HCT116 (cell line): ENCODE data around the gene DCHS2. TPM values are rescaled to one million over a fixed set of nuclear protein-coding genes. Genes with fewer than 3 reads are reported as not detected.

Experiments used
- ATAC-seq: fragments of 200-7000 bp; cut with Tn5 transposase; 2 replicates; pipeline ENCODE4 v1.9.1; 2020; ENCODE audit warnings: mild to moderate bottlenecking, moderate library complexity
- BruUV-seq: library from RNA; stranded (reverse); fragments of 400-500 nt; replicated peaks from 2 replicates; lab custom pipeline; 2021; lab: Mats Ljungman, UMichigan
- CTCF ChIA-PET: fragments of 300-600 bp; sonication (Branson Sonifier 250); formaldehyde crosslinking; loops from one replicate; lab custom pipeline; 2021; ENCODE audit warnings: antibody characterized with exemption; lab: Charles Lee
- POLR2A ChIA-PET: fragments of 300-600, 350-600 bp; sonication (Branson Sonifier 250); formaldehyde crosslinking; loops from one replicate; lab custom pipeline; 2021; ENCODE audit warnings: antibody characterized with exemption; lab: Charles Lee
- RAD21 ChIA-PET, 2 experiments: fragments of 300-600 bp; sonication (Branson Sonifier 250); formaldehyde crosslinking; loops; one replicate each; lab custom pipeline; 2023; ENCODE audit warnings: low total read pairs in 2 of 2; ENCODE audit not compliant: uncharacterized antibody in 2 of 2, unreplicated experiment in 2 of 2, low non-redundant PET in 1 of 2; lab: Charles Lee
- DNase-seq: peaks from one replicate; pipeline ENCODE4 v3.0.0-alpha.2; 2010; ENCODE audit warnings: low read depth, low spot score
- H2AFZ ChIP-seq: fragments of 200-600 bp; shearing (Covaris generic), sonication (generic); 2 replicates; pipeline ENCODE4 v1.6.1; 2017; ENCODE audit warnings: low read depth, mixed run types, mixed read lengths, antibody characterized with exemption, low read length; ENCODE audit not compliant: poor library complexity, severe bottlenecking
- H3K27ac ChIP-seq: 2 replicates; pipeline ENCODE4 v1.5.1; 2012; ENCODE audit warnings: low read depth, low read length
- H3K27me3 ChIP-seq: fragments of 200-600 bp; sonication (generic); 2 replicates; pipeline ENCODE4 v1.6.1; 2016; ENCODE audit warnings: mixed run types, low read length, mixed read lengths; ENCODE audit not compliant: insufficient read depth
- H3K36me3 ChIP-seq, 2 experiments: fragments of 200-500 bp in 1 of 2; fragments of 200-600 bp in 1 of 2; sonication (Bioruptor generic) in 1 of 2; sonication (generic) in 1 of 2; 2 replicates each; pipeline versions ENCODE4 v1.5.1 to v1.6.1; 2014 to 2016; ENCODE audit warnings: low read length in 2 of 2, inconsistent platforms in 1 of 2, mixed read lengths in 1 of 2, mixed run types in 1 of 2; ENCODE audit not compliant: insufficient read depth in 2 of 2, control insufficient read depth in 1 of 2
- H3K4me1 ChIP-seq, 2 experiments: fragments of 200-600 bp in 1 of 2; sonication (generic) in 1 of 2; 2 replicates each; pipeline versions ENCODE4 v1.5.1 to v1.6.1; 2012 to 2017; ENCODE audit warnings: low read length in 2 of 2, inconsistent platforms in 1 of 2, mild to moderate bottlenecking in 1 of 2, mixed read lengths in 1 of 2, mixed run types in 1 of 2, moderate library complexity in 1 of 2; ENCODE audit not compliant: insufficient read depth in 2 of 2, control insufficient read depth in 1 of 2
- H3K4me2 ChIP-seq: fragments of 200-600 bp; sonication (generic); 2 replicates; pipeline ENCODE4 v1.6.1; 2017; ENCODE audit warnings: mixed run types, low read length, mixed read lengths
- H3K4me3 ChIP-seq, 2 experiments: fragments of 200-600 bp in 1 of 2; sonication (generic) in 1 of 2; replicated peaks in 1 of 2; 2 replicates each; pipeline ENCODE4 v1.5.1; 2011 to 2016; ENCODE audit warnings: low read length in 2 of 2, control low read depth in 1 of 2, low read depth in 1 of 2, mild to moderate bottlenecking in 1 of 2, mixed read lengths in 1 of 2, mixed run types in 1 of 2
- H3K79me2 ChIP-seq: fragments of 200-600 bp; sonication (generic); 2 replicates; pipeline ENCODE4 v1.6.1; 2017; ENCODE audit warnings: mild to moderate bottlenecking, mixed run types, low read length, moderate library complexity, mixed read lengths; ENCODE audit not compliant: insufficient read depth
- H3K9ac ChIP-seq: fragments of 200-600 bp; sonication (generic); 2 replicates; pipeline ENCODE4 v1.6.1; 2016; ENCODE audit warnings: low read length, mixed read lengths
- H3K9me2 ChIP-seq: fragments of 200-600 bp; sonication (generic), shearing (Covaris generic); 2 replicates; pipeline ENCODE4 v1.6.1; 2017; ENCODE audit warnings: mixed run types, mild to moderate bottlenecking, moderate library complexity; ENCODE audit not compliant: insufficient read depth
- H3K9me3 ChIP-seq, 2 experiments: fragments of 200-500 bp in 1 of 2; fragments of 200-600 bp in 1 of 2; sonication (Bioruptor generic) in 1 of 2; sonication (generic) in 1 of 2; 2 replicates each; pipeline ENCODE4 v1.6.1; 2014 to 2017; ENCODE audit warnings: low read length in 2 of 2, mixed read lengths in 2 of 2, inconsistent platforms in 1 of 2, low read depth in 1 of 2, mild to moderate bottlenecking in 1 of 2, mixed run types in 1 of 2, moderate library complexity in 1 of 2; ENCODE audit not compliant: control insufficient read depth in 1 of 2, insufficient read depth in 1 of 2
- H4K20me1 ChIP-seq: fragments of 200-600 bp; sonication (generic), shearing (Covaris generic); 2 replicates; pipeline ENCODE4 v1.6.1; 2017; ENCODE audit warnings: mixed run types, mild to moderate bottlenecking, moderate library complexity; ENCODE audit not compliant: insufficient read depth
- CBX3 ChIP-seq: IDR thresholded peaks from 2 replicates; pipeline ENCODE4 v1.6.1; 2012; ENCODE audit warnings: low read depth
- RAD21 ChIP-seq: IDR thresholded peaks from 2 replicates; pipeline ENCODE4 v1.6.1; 2012; ENCODE audit warnings: low read depth, mild to moderate bottlenecking
- TCF7L2 ChIP-seq: IDR thresholded peaks from 2 replicates; pipeline ENCODE4 v1.7.0; 2011; ENCODE audit warnings: borderline replicate concordance, inconsistent platforms; ENCODE audit not compliant: insufficient read depth, insufficient read length; ENCODE audit errors: extremely low read depth
- ZFX ChIP-seq: fragments of 450-650 bp; IDR thresholded peaks from 2 replicates; pipeline ENCODE4 v1.6.1; 2017
- ZNF274 ChIP-seq: fragments of 200-500 bp; sonication (Bioruptor generic); IDR thresholded peaks from 2 replicates; pipeline ENCODE4 v1.6.1; 2014; ENCODE audit warnings: mild to moderate bottlenecking, low read depth, low read length, inconsistent platforms
- intact Hi-C: fragments of 100-400 bp; cut with micrococcal nuclease; formaldehyde crosslinking; loops from 2 replicates; pipeline ENCODE4 v1.10.0; 2022
- total RNA-seq: library from RNA; stranded (reverse); gene quantifications from one replicate; pipeline ENCODE4 v1.2.1, GENCODE V29; 2021; ENCODE audit not compliant: unreplicated experiment
- TF ChIP-seq, protein P1 (sequence below): IDR thresholded peaks from 2 replicates; pipeline ENCODE4 v1.6.1; 2011; ENCODE audit warnings: mild to moderate bottlenecking, low read length, moderate library complexity; ENCODE audit not compliant: insufficient replicate concordance; ENCODE audit errors: extremely low read depth
- TF ChIP-seq, protein P2 (sequence below): IDR thresholded peaks from 2 replicates; pipeline ENCODE4 v1.6.1; 2012
- TF ChIP-seq, protein P3 (sequence below): IDR thresholded peaks from 2 replicates; pipeline ENCODE4 v1.6.1; 2012; ENCODE audit warnings: low read depth

The DCHS2 gene
- total RNA-seq, 1 experiment from 2014 or later, result 0.05 TPM

DNA sequence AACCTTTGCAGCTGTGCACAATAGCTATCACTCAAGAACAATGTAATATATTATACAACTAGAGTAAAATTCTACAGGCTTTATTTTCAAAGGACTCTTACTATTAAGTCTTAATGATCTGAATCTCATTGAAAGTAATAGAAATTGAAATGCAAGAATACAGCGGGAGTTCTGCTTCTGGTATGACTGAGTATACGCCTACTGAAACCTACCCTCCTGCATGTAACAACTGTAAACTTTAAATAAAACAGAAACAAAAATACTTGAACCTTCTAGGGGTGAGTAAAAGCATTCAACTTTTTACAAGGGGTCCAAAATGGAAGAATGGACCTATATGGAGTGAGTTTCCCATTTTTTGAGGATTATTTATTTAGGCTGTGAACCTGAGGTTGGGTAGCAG, 13.5 kb downstream of the DCHS2 start:
- Histone ChIP-seq H3K27ac (no peak overlapping the region), H3K79me2 (no peaks in the 10 kb centered on the region), H3K9me2 (no peaks in the 10 kb centered on the region), H4K20me1 (no peaks in the 10 kb centered on the region), H3K9ac (no peak overlapping the region), H2AFZ (no peak overlapping the region), H3K4me1 (no peaks in the 10 kb centered on the region), H3K27me3 (no peaks in the 10 kb centered on the region), H3K4me3 (no peak overlapping the region), H3K36me3 (no peaks in the 10 kb centered on the region), H3K9me3 (no peaks in the 10 kb centered on the region)
- DNase-seq, result no peak
- no peak for ATAC-seq
- ChIA-PET POLR2A (no interaction called here), RAD21 (no interaction called here), CTCF (no interaction called here)
- BruUV-seq, result no TSS peak
- no peak for TF ChIP-seq RAD21
- TF ChIP-seq ZNF274, result no peak
- TF ChIP-seq, protein P1, sequence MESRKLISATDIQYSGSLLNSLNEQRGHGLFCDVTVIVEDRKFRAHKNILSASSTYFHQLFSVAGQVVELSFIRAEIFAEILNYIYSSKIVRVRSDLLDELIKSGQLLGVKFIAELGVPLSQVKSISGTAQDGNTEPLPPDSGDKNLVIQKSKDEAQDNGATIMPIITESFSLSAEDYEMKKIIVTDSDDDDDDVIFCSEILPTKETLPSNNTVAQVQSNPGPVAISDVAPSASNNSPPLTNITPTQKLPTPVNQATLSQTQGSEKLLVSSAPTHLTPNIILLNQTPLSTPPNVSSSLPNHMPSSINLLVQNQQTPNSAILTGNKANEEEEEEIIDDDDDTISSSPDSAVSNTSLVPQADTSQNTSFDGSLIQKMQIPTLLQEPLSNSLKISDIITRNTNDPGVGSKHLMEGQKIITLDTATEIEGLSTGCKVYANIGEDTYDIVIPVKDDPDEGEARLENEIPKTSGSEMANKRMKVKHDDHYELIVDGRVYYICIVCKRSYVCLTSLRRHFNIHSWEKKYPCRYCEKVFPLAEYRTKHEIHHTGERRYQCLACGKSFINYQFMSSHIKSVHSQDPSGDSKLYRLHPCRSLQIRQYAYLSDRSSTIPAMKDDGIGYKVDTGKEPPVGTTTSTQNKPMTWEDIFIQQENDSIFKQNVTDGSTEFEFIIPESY, result no peak
- no peak for TF ChIP-seq ZFX
- TF ChIP-seq, all 23 proteins: peak for 0
- no peak overlapping the region for H3K4me2 ChIP-seq
- intact Hi-C loops, result no loop called here

DNA sequence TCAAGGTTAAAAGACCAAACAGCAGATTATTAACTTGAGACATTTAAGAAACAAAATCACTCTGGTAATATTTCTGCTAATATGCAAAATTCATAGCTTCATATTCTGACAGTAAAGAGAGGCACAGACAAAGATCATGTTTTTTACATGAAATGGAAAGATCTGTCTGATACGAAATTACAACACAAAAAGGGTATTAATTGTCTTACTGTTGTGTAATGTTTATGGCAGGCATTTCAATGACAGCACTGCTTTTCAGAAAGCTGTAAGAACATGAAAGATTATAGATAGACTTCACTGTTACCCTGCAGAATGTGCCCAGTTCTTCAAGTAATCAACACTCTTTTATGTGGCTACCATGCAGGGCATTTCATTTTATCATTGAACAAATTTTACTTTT, 15.4 kb downstream of the DCHS2 start:
- H3K9me3 ChIP-seq, result no peaks in the 10 kb centered on the region
- DNase-seq, result no peak
- intact Hi-C loops, result no loop called here
- no peaks in the 10 kb centered on the region for H3K27me3 ChIP-seq
- H3K9me2 ChIP-seq, result no peaks in the 10 kb centered on the region
- no peaks in the 10 kb centered on the region for H3K36me3 ChIP-seq
- H4K20me1 ChIP-seq, result no peaks in the 10 kb centered on the region
- RAD21 ChIA-PET, result no interaction called here
- TF ChIP-seq, protein P2, sequence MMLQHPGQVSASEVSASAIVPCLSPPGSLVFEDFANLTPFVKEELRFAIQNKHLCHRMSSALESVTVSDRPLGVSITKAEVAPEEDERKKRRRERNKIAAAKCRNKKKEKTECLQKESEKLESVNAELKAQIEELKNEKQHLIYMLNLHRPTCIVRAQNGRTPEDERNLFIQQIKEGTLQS, result no peak
- TF ChIP-seq TCF7L2 (no peak), CBX3 (no peak)
- TF ChIP-seq, protein P1, result no peak
- TF ChIP-seq, protein P3, sequence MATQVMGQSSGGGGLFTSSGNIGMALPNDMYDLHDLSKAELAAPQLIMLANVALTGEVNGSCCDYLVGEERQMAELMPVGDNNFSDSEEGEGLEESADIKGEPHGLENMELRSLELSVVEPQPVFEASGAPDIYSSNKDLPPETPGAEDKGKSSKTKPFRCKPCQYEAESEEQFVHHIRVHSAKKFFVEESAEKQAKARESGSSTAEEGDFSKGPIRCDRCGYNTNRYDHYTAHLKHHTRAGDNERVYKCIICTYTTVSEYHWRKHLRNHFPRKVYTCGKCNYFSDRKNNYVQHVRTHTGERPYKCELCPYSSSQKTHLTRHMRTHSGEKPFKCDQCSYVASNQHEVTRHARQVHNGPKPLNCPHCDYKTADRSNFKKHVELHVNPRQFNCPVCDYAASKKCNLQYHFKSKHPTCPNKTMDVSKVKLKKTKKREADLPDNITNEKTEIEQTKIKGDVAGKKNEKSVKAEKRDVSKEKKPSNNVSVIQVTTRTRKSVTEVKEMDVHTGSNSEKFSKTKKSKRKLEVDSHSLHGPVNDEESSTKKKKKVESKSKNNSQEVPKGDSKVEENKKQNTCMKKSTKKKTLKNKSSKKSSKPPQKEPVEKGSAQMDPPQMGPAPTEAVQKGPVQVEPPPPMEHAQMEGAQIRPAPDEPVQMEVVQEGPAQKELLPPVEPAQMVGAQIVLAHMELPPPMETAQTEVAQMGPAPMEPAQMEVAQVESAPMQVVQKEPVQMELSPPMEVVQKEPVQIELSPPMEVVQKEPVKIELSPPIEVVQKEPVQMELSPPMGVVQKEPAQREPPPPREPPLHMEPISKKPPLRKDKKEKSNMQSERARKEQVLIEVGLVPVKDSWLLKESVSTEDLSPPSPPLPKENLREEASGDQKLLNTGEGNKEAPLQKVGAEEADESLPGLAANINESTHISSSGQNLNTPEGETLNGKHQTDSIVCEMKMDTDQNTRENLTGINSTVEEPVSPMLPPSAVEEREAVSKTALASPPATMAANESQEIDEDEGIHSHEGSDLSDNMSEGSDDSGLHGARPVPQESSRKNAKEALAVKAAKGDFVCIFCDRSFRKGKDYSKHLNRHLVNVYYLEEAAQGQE, result no peak
- H2AFZ ChIP-seq, result no peak overlapping the region
- POLR2A ChIA-PET, result no interaction called here
- no peak overlapping the region for H3K27ac ChIP-seq
- no peak for ATAC-seq
- no peaks in the 10 kb centered on the region for H3K4me1 ChIP-seq
- H3K4me2 ChIP-seq, result no peak overlapping the region
- no peak overlapping the region for H3K4me3 ChIP-seq
- BruUV-seq, result no TSS peak
- no peak overlapping the region for H3K9ac ChIP-seq
- no peaks in the 10 kb centered on the region for H3K79me2 ChIP-seq
- CTCF ChIA-PET, result no interaction called here
